Mucosa of descending colon (tissue), 3 donors: ENCODE measurements around the gene AGPAT3. TPM values are rescaled to one million over a fixed set of nuclear protein-coding genes. Genes with fewer than 3 reads are reported as not detected.

Experiments used
- ATAC-seq: fragments of 200-7000 bp; cut with Tn5 transposase; one replicate; pipeline ENCODE4 v1.9.1; 2020; ENCODE audit warnings: mild to moderate bottlenecking, moderate library complexity
- DNase-seq, 3 donors: peaks; one replicate each; pipeline ENCODE4 v3.0.0-alpha.2; 2020
- H3K36me3 ChIP-seq: fragments of 200-600 bp; one replicate; pipeline ENCODE4 v1.8.0; 2021; ENCODE audit warnings: low read depth, mild to moderate bottlenecking
- H3K4me1 ChIP-seq: fragments of 200-600 bp; one replicate; pipeline ENCODE4 v1.8.0; 2021; ENCODE audit warnings: low read depth, mild to moderate bottlenecking
- H3K4me3 ChIP-seq: fragments of 200-600 bp; one replicate; pipeline ENCODE4 v1.8.0; 2021; ENCODE audit warnings: mild to moderate bottlenecking
- H3K9me3 ChIP-seq: fragments of 200-600 bp; one replicate; pipeline ENCODE4 v1.8.0; 2021; ENCODE audit warnings: mild to moderate bottlenecking
- CTCF ChIP-seq: fragments of 200-600 bp; IDR thresholded peaks from one replicate; pipeline ENCODE4 v1.8.0; 2022; ENCODE audit warnings: antibody characterized with exemption, mild to moderate bottlenecking
- intact Hi-C, 2 donors: fragments of 100-400 bp; cut with DNase I in 1 of 2; cut with micrococcal nuclease in 1 of 2; formaldehyde crosslinking; loops; one replicate each; pipeline versions ENCODE4 v1.11.0 to v1.11.1; 2022; cut with DNase I, micrococcal nuclease
- total RNA-seq, 3 donors: library from RNA; stranded (reverse); fragmentation: NEBNext Ultra II Directional in 2 of 3; extraction: Animal tissue kit (Norgen Biotek cat#: 25700) in 2 of 3; gene quantifications; one replicate each; pipeline versions ENCODE4 v1.2.1 to v1.2.4, GENCODE V29; 2021 to 2023
- donor health status: DM: no; HTN: no; CAD: no; lungs with moderate emphysema.
- donor health status: DM: no; HTN: no; CAD: no.
- donor health status: DM: no; HTN: yes; CAD: no.

The AGPAT3 gene
- total RNA-seq, 3 donors from 2014 or later = 77.7 to 120 (median 97.7) TPM

- intact Hi-C loops = no loop called here
- no peak for TF ChIP-seq CTCF
- DNase-seq (peak in 2 of 3 donors; percentile 35 to 41), ATAC-seq (no peak)
- no peak overlapping the region for H3K4me3 ChIP-seq
- no peaks in the 10 kb centered on the region for H3K9me3 ChIP-seq
- H3K36me3 ChIP-seq = no peaks in the 10 kb centered on the region
- peaks cover 25% of the 10 kb centered on the region for H3K4me1 ChIP-seq
Measured at GRCh38 chr21:43882952-43883545, 18.0 kb downstream of the AGPAT3 start.

DNA sequence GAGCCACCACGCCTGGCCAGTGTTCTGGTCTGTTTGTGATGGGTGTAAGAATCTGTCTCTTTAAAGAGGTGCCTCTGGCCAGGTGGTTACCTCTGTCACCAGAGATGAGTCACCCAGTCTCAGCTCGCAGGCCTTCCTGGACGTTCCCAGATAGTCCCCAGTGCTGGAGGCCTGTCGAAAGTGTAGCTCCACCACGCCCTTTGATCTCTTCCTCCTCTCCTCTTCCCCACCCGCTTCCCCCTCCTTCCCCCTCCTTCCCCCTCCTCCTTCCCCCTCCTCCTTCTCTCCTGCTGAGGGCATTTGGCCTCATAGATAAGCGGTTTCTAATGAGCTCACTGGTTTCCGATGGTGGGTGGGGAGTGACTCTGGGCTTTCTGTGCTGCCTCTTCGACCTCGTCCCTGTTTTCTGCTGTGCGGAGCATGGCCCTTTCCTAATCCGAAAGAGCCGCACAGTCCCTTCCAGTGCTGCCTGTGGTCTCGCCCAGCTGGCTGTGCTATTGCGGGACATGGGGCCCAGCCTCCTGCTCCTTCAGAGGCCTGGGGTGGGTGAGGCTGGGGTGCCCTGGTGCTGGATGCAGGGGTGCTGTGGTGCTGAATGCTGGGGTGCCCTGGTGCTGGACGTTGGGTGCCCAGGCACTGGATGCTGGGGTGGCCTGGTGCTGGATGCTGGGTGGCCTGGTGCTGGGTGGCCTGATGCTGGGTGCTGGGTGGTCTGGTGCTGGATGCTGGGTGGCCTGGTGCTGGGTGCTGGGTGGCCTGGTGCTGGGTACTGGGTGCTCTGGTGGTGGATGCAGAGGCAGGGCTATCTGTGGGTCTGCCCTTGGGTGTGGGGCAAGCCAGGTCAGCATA, 19.2 kb downstream of the AGPAT3 start:
- ATAC-seq (peak; percentile 96), DNase-seq (peak; percentile 80 to 84 (median 81))
- no peak overlapping the region for H3K4me3 ChIP-seq
- H3K36me3 ChIP-seq = no peaks in the 10 kb centered on the region
- no peaks in the 10 kb centered on the region for H3K9me3 ChIP-seq
- peaks cover 25% of the 10 kb centered on the region for H3K4me1 ChIP-seq
- intact Hi-C loops = no loop called here
- TF ChIP-seq CTCF = no peak

GRCh38 chr21:43884861-43885417, 19.9 kb downstream of the AGPAT3 start:
- intact Hi-C loops = no loop called here

GRCh38 chr21:43885721-43886120, 20.7 kb downstream of the AGPAT3 start:
- Histone ChIP-seq H3K9me3 (no peaks in the 10 kb centered on the region), H3K4me3 (no peak overlapping the region), H3K36me3 (no peaks in the 10 kb centered on the region), H3K4me1 (peaks cover 21% of the 10 kb centered on the region)
- ATAC-seq (no peak), DNase-seq (peak in 1 of 3 donors; percentile 43)
- TF ChIP-seq CTCF = no peak
- intact Hi-C loops = no loop called here

More at GRCh38 chr21:43884861-43885417, 19.9 kb downstream of the AGPAT3 start:
- ATAC-seq = no peak
- Histone ChIP-seq H3K9me3 (no peaks in the 10 kb centered on the region), H3K4me3 (no peak overlapping the region), H3K4me1 (peaks cover 24% of the 10 kb centered on the region), H3K36me3 (no peaks in the 10 kb centered on the region)
- DNase-seq = peak in 1 of 3 donors; percentile 47
- no peak for TF ChIP-seq CTCF

DNA sequence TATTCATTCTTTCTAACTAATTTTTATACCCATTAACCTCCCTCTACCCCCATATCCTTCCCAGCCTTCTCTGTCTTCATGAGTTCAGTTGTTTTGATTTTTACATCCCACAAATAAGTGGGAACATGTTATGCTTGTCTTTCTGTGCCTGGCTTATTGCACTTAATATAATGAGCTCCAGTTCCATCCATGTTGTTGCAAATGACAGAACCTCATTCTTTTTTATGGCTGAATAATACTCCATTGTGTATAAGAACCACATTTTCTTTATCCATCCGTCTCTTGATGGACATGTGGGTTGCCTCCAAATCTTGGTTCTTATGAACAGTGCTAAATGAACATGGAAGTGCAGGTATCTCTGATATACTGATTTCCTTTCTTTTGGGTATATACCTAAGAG, 21.5 kb downstream of the AGPAT3 start:
- intact Hi-C loops = no loop called here
- H3K36me3 ChIP-seq = no peaks in the 10 kb centered on the region
- no peak overlapping the region for H3K4me3 ChIP-seq

More for the DNA sequence above, 21.5 kb downstream of the AGPAT3 start:
- DNase-seq (no peak), ATAC-seq (no peak)
- Histone ChIP-seq H3K4me1 (peaks cover 21% of the 10 kb centered on the region), H3K9me3 (no peaks in the 10 kb centered on the region)
- TF ChIP-seq CTCF = no peak
